ENCODE data around the gene PLCL1. TPM values are rescaled to one million over a fixed set of nuclear protein-coding genes. Genes with fewer than 3 reads are reported as not detected.
"Not testable (repeated sequence)": the region's sequence is repeated elsewhere in the genome, so short reads cannot be mapped to it uniquely, and the experiment has no call there.

PLCL1 gene
- total RNA-seq, 1 experiment from 2014 or later = 0.07 TPM

DNA sequence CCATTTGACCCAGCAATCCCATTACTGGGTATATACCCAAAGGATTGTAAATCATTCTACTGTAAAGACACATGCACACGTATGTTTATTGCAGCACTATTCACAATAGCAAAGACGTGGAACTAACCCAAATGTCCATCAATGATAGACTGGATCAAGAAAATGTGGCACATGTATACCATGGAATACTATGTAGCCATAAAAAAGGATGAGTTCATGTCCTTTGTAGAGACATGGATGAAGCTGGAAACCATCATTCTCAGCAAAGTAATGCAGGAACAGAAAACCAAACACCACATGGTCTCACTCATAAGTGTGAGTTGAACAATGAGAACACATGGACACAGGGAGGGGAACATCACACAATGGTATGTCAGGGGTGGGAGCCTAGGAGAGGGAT lies 30.4 kb downstream of the PLCL1 start:
- H3K27ac ChIP-seq (ENCODE audit: low read depth, low read length); RAD21 ChIA-PET (ENCODE audit: low non-redundant PET in 1 of 2, low total read pairs in 2 of 2, uncharacterized antibody in 2 of 2, unreplicated experiment in 2 of 2); POLR2A ChIA-PET; DNase-seq (ENCODE audit: low read depth, low spot score); H3K9me3 ChIP-seq (ENCODE audit: control insufficient read depth in 1 of 2, insufficient read depth in 1 of 2, low read depth in 1 of 2, low read length in 2 of 2); H3K9me2 ChIP-seq (ENCODE audit: insufficient read depth); BruUV-seq (replicated peaks); H4K20me1 ChIP-seq (ENCODE audit: insufficient read depth); ATAC-seq; H2AFZ ChIP-seq (ENCODE audit: low read depth, low read length, poor library complexity, severe bottlenecking); H3K4me3 ChIP-seq (replicated peaks in 1 of 2; ENCODE audit: low read depth in 1 of 2, low read length in 2 of 2); H3K4me1 ChIP-seq (ENCODE audit: control insufficient read depth in 1 of 2, insufficient read depth in 2 of 2, low read length in 2 of 2); H3K79me2 ChIP-seq (ENCODE audit: insufficient read depth, low read length); H3K9ac ChIP-seq (ENCODE audit: low read length); intact Hi-C loops (cut with micrococcal nuclease); CTCF ChIA-PET; H3K4me2 ChIP-seq (ENCODE audit: low read length); H3K36me3 ChIP-seq (ENCODE audit: control insufficient read depth in 1 of 2, insufficient read depth in 2 of 2, low read length in 2 of 2): not testable (repeated sequence)
- H3K27me3 ChIP-seq (ENCODE audit: insufficient read depth, low read length) = peaks cover 25% of the 10 kb centered on the region

DNA sequence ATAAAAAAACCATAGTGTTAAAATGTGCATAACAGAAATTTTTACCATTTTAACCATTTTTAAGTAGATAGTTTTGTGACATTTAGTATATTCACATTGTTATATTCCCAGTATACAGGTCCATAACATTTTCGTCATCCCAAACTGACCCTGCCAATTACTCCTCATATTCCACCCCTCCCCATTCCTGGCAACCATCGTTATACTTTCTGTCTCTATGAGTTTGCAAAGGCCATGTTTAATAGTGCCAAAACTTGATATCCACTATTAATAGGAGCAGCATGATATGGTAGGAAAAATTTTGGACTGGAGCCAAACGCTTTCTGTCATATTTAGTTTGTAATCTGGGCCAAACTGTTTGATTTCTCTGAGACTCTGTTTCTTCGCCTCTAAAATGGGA lies 30.9 kb downstream of the PLCL1 start:
- TF ChIP-seq POLR2A (IDR thresholded peaks at IDR 0.05; ENCODE audit: borderline replicate concordance, extremely low read depth, insufficient read depth, insufficient read length) (no peak), CEBPB (IDR thresholded peaks at IDR 0.05; ENCODE audit: low read depth) (no peak), CBX3 (IDR thresholded peaks at IDR 0.05; ENCODE audit: low read depth) (no peak), ZNF274 (IDR thresholded peaks at IDR 0.05; ENCODE audit: low read depth, low read length) (no peak), SP1 (IDR thresholded peaks at IDR 0.05; ENCODE audit: low read depth) (no peak), SRF (IDR thresholded peaks at IDR 0.05; ENCODE audit: low read depth) (no peak)
- TF ChIP-seq, protein P1, sequence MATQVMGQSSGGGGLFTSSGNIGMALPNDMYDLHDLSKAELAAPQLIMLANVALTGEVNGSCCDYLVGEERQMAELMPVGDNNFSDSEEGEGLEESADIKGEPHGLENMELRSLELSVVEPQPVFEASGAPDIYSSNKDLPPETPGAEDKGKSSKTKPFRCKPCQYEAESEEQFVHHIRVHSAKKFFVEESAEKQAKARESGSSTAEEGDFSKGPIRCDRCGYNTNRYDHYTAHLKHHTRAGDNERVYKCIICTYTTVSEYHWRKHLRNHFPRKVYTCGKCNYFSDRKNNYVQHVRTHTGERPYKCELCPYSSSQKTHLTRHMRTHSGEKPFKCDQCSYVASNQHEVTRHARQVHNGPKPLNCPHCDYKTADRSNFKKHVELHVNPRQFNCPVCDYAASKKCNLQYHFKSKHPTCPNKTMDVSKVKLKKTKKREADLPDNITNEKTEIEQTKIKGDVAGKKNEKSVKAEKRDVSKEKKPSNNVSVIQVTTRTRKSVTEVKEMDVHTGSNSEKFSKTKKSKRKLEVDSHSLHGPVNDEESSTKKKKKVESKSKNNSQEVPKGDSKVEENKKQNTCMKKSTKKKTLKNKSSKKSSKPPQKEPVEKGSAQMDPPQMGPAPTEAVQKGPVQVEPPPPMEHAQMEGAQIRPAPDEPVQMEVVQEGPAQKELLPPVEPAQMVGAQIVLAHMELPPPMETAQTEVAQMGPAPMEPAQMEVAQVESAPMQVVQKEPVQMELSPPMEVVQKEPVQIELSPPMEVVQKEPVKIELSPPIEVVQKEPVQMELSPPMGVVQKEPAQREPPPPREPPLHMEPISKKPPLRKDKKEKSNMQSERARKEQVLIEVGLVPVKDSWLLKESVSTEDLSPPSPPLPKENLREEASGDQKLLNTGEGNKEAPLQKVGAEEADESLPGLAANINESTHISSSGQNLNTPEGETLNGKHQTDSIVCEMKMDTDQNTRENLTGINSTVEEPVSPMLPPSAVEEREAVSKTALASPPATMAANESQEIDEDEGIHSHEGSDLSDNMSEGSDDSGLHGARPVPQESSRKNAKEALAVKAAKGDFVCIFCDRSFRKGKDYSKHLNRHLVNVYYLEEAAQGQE (IDR thresholded peaks at IDR 0.05; ENCODE audit: low read depth) = no peak
- Histone ChIP-seq H2AFZ (ENCODE audit: low read depth, low read length, poor library complexity, severe bottlenecking) (no peak overlapping the region), H4K20me1 (ENCODE audit: insufficient read depth) (no peaks in the 10 kb centered on the region), H3K4me2 (ENCODE audit: low read length) (no peak overlapping the region), H3K9ac (ENCODE audit: low read length) (no peak overlapping the region), H3K4me1 (ENCODE audit: control insufficient read depth in 1 of 2, insufficient read depth in 2 of 2, low read length in 2 of 2) (no peaks in the 10 kb centered on the region), H3K36me3 (ENCODE audit: control insufficient read depth in 1 of 2, insufficient read depth in 2 of 2, low read length in 2 of 2) (no peaks in the 10 kb centered on the region), H3K79me2 (ENCODE audit: insufficient read depth, low read length) (no peaks in the 10 kb centered on the region), H3K9me3 (ENCODE audit: control insufficient read depth in 1 of 2, insufficient read depth in 1 of 2, low read depth in 1 of 2, low read length in 2 of 2) (no peaks in the 10 kb centered on the region), H3K4me3 (replicated peaks in 1 of 2; ENCODE audit: low read depth in 1 of 2, low read length in 2 of 2) (no peak overlapping the region), H3K9me2 (ENCODE audit: insufficient read depth) (no peaks in the 10 kb centered on the region), H3K27ac (ENCODE audit: low read depth, low read length) (no peak overlapping the region), H3K27me3 (ENCODE audit: insufficient read depth, low read length) (peaks cover 31% of the 10 kb centered on the region)
- ChIA-PET CTCF (no interaction called here), POLR2A (no interaction called here), RAD21 (ENCODE audit: low non-redundant PET in 1 of 2, low total read pairs in 2 of 2, uncharacterized antibody in 2 of 2, unreplicated experiment in 2 of 2) (no interaction called here)
- BruUV-seq (replicated peaks) = no TSS peak
- DNase-seq (ENCODE audit: low read depth, low spot score) (no peak), ATAC-seq (no peak)
- intact Hi-C loops (cut with micrococcal nuclease) = no loop called here

Data from HCT116 (cell line).